GM12801 (cell line): ENCODE results near the gene TNP1.

ENCODE experiments used
- CTCF ChIP-seq: IDR thresholded peaks from one replicate; pipeline ENCODE4 v1.5.1; 2011; ENCODE audit warnings: control low read depth; ENCODE audit not compliant: insufficient read length; ENCODE audit errors: extremely low read depth

The TNP1 gene

GRCh38 chr2:216839688-216840087 lies 20.2 kb downstream of the TNP1 start:
- no peak for TF ChIP-seq CTCF

GRCh38 chr2:216838151-216838550 lies 21.7 kb downstream of the TNP1 start:
- no peak for TF ChIP-seq CTCF

- TF ChIP-seq CTCF, result no peak
Observed at GRCh38 chr2:216837740-216838139, 22.1 kb downstream of the TNP1 start.

- no peak for TF ChIP-seq CTCF
Observed at GRCh38 chr2:216833061-216833460, 26.8 kb downstream of the TNP1 start.

- TF ChIP-seq CTCF, result no peak
Observed at GRCh38 chr2:216830346-216830745, 29.5 kb downstream of the TNP1 start.

- TF ChIP-seq CTCF, result no peak
Observed at GRCh38 chr2:216829533-216829932, 30.3 kb downstream of the TNP1 start.

- TF ChIP-seq CTCF, result no peak
Observed at GRCh38 chr2:216827073-216827720, 32.7 kb downstream of the TNP1 start.
